Measurements from ENCODE around the gene AMMECR1.
A peak's percentile ranks its signal among the peaks of the same experiment; 100 is the strongest.
"Not testable (repeated sequence)": the region's sequence is repeated elsewhere in the genome, so short reads cannot be mapped to it uniquely, and the experiment has no call there.

AMMECR1 gene

GRCh38 chrX:110168585-110168984 lies 149.3 kb downstream of the AMMECR1 start:
- DNase-seq (ENCODE audit: low read depth) = no peak

DNA sequence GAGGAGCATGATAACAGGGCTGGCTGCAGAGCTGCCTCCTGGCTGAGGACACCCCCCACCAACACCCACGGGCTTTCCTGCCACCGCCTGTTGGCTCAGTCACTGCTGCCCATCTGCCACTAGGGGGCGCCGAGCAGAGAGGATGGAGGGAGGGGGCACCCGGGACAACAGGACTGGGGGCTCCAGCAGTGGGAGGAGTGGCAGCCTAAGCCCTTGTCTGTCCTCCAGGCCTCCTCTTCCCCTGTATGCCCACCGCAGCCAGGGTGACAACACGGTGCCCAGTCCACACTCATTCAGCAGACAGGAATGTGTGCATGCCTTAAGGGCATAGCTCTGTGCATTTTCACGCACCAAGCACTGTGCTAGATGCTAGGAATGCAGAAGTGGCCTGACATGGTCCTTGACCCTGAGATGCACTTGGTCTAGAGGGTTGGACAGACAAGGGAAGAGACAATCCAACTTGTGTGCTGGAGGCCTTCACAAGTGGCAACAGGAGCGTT lies 149.9 kb downstream of the AMMECR1 start:
- peak; percentile 41 for DNase-seq (ENCODE audit: low read depth)

- no peak for DNase-seq (ENCODE audit: low read depth)
Observed at GRCh38 chrX:110163488-110163887, 154.4 kb downstream of the AMMECR1 start.

- DNase-seq (ENCODE audit: low read depth) = no peak
Observed at GRCh38 chrX:110162867-110163266, 155.0 kb downstream of the AMMECR1 start.

DNA sequence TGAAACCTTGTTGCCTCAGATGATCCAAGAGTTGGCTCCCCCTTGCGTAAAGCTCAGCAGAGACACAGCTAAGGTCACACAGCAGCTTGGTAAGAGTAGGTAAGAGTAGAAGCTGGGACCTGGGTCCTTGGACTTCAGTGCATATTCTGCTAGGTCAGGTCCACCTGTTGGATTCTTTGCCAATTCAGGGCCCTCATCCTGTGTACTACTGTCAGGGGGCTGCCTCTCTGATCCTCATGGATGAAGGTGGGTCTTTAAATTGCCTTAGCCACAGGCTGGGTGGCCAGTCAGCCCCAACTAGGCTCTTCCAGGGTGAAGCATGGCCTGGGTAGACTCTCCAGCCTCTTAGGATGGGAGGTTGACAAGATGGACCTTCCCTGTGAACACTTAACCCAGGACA lies 155.8 kb downstream of the AMMECR1 start:
- no peak for DNase-seq (ENCODE audit: low read depth)

DNA sequence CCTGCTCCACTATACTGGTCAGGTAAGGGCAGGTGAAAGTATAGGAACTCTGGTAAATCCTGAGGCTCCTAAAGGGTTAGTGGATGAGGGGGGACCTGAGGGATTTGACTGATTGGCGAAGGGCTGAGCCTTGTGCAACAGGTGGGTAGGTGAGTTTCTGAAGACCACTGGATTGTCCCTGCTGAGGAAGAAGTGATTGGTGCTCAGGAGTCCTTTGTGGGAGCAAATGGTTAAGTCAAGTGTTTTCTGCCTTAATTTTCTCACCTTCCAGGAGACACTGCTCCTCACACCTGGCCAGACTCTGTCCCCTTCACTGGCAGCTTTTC lies 156.6 kb downstream of the AMMECR1 start:
- DNase-seq (ENCODE audit: low read depth) = no peak

DNA sequence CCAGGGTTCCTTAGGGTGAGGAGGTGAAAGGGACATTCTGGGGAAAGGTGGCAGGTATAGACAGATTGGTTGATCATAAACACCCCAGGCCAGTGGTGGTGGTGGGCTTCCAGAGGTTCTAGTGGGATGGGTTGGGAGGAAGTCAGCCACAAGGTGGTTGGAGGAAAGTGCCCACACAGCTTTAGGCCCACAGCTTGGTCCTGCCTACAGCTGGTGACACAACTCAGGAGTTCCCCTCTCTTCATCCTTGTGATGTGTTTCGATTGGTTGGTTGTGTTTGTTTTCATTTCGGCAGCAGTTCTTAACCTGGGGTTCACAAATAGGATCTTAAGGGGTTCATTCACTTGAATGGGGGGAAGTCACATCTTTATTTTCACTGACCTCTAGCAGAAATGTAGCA lies 158.0 kb downstream of the AMMECR1 start:
- DNase-seq (ENCODE audit: low read depth) = no peak

GRCh38 chrX:110159235-110159634 lies 158.7 kb downstream of the AMMECR1 start:
- DNase-seq (ENCODE audit: low read depth) = no peak

DNA sequence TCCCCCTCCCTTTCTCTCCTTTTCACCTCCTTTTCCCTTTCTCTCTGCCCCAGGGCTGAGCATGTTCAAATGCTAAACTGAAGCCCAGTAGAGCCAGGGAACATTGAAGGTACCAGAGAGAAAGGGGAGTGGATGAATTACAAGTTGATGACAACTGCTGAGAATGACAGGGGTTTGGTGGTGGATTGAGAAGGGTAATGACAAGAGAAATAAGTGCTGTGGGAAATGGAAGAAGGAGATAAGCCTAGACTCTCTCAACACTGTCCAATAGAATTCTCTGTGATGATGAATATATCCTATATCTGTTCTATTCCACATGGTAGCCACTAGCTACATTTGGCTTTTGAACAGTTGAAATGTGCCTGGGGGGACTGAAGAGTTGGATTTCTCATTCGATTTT lies 160.4 kb downstream of the AMMECR1 start:
- no peak for DNase-seq (ENCODE audit: low read depth)

DNA sequence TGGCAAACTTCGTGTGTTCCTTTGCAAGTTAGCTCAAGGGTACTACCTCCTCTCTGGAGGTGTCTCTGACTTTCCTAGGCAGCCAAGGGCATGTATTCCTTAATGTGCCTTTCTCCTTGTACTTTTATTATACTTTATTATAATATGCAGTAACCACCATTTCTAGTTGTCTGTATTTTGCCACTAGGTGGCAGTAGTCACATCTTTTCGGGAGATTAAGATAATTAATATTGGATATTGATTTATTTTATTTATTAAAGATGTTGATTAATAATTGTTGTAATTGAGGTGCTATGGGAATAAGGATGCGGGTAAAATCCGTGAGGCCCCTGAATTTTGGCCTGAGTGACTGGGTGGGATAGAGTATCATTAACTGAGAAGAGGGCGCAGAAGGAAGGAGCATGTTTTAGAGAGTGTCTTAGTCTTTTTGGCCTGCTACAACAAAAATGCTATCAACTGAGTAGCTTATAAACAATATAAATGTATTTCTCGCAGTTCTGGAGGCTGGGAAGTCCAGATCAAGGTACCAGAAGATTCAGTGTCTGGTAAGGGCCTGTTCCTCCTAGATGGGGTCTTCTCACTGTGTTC lies 161.6 kb downstream of the AMMECR1 start:
- no peak for DNase-seq (ENCODE audit: low read depth)

DNA sequence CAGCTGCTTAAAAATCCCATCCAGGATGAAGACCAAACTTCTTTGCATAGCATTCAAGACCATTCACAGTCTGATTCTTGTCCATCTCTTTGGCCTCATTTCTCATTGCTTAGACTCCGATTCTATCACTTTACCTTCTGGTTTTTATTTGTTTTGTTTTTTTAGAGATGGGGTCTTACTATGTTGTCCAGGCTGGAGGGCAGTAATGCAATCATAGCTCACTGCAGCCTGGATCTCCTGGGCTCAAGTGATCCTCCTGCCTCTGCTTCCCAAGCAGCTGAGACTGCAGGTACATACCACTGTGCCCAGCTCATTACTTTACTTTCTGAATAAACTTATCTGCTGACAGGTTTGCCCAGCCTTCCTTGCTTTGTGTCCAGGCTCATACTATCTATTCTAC lies 162.1 kb downstream of the AMMECR1 start:
- no peak for DNase-seq (ENCODE audit: low read depth)

GRCh38 chrX:110154328-110154727 lies 163.6 kb downstream of the AMMECR1 start:
- not testable (repeated sequence) for DNase-seq (ENCODE audit: low read depth)

GRCh38 chrX:110153896-110154295 lies 164.0 kb downstream of the AMMECR1 start:
- DNase-seq (ENCODE audit: low read depth) = no peak

GRCh38 chrX:110153244-110153643 lies 164.6 kb downstream of the AMMECR1 start:
- DNase-seq (ENCODE audit: low read depth) = no peak

DNA sequence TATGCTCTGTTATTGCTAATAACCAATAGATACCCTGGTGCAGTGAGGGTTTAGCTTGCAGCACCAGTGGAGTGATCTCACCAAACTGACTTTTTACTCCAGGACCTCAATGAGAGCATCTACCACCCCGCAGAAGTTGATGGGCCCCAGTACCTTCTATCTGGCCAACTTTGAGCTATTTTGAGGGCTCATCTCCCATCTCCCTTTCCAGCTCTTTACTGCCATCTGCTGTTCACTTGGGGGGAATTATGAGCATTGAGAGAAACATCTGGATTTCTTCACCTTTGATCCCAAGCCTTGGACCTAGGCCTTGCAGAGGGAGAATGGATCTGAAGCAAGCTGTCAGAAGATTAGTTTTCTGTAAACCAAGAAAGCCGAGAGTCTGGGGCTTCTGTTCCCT lies 171.4 kb downstream of the AMMECR1 start:
- DNase-seq (ENCODE audit: low read depth) = no peak

DNA sequence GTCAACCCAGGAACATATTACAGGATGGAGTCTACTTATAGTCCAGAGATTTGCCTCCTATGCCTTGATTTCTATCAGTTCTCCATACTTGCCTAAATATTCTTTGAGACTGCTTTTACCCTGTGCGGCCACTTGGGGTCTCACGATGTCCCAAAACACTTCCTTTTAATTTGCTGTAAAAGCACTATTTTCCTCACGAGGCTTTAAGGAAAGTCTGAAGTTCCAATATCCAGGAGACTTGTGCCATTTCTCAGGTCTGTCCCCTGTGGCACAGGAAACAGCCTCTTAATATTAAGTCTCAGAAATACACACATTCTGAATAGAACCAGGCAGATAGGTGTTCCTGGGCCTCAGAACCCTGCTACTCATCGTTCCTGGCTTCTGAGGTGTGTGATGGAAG lies 172.0 kb downstream of the AMMECR1 start:
- DNase-seq (ENCODE audit: low read depth) = no peak

GRCh38 chrX:110145311-110145710 lies 172.6 kb downstream of the AMMECR1 start:
- DNase-seq (ENCODE audit: low read depth) = no peak

All from activated T-helper 1 cell treated with Interleukin-2 at 50 U/mL for 16 hours (primary cell).